ENCODE data around the gene DPF3. TPM values are rescaled to one million over a fixed set of nuclear protein-coding genes. Genes with fewer than 3 reads are reported as not detected.

The DPF3 gene
- total and polyA plus RNA-seq, 9 of the 15 experiments (the other 6 are each of a cell fraction or from before 2014, with no cell fraction given), result 0.21 to 4.9 (median 1.2) TPM

GRCh38 chr14:72826039-72826438 lies 67.9 kb downstream of the DPF3 start (continued):
- TF ChIP-seq, protein P1, sequence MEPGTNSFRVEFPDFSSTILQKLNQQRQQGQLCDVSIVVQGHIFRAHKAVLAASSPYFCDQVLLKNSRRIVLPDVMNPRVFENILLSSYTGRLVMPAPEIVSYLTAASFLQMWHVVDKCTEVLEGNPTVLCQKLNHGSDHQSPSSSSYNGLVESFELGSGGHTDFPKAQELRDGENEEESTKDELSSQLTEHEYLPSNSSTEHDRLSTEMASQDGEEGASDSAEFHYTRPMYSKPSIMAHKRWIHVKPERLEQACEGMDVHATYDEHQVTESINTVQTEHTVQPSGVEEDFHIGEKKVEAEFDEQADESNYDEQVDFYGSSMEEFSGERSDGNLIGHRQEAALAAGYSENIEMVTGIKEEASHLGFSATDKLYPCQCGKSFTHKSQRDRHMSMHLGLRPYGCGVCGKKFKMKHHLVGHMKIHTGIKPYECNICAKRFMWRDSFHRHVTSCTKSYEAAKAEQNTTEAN (CRISPR knock-in tag; IDR thresholded peaks at IDR 0.05), result no peak
- TF ChIP-seq ZFP36 (IDR thresholded peaks at IDR 0.05; ENCODE audit: low read depth, low read length, partially characterized antibody), result no peak
- no peak for TF ChIP-seq TBP (optimal IDR thresholded peaks at IDR 0.05; ENCODE audit: low read depth, low read length)
- no peak for TF ChIP-seq CHD1 (IDR thresholded peaks at IDR 0.05; ENCODE audit: low read length)
- no peak for TF ChIP-seq FOXJ3 (CRISPR knock-in tag; IDR thresholded peaks at IDR 0.05)
- TF ChIP-seq SMAD3 (CRISPR knock-in tag; conservative IDR thresholded peaks at IDR 0.05), result peak; percentile 80; the same call in 1 of the 2 replicates
- no peak for TF ChIP-seq ERF (CRISPR knock-in tag; IDR thresholded peaks at IDR 0.05)
- TF ChIP-seq, protein P2, sequence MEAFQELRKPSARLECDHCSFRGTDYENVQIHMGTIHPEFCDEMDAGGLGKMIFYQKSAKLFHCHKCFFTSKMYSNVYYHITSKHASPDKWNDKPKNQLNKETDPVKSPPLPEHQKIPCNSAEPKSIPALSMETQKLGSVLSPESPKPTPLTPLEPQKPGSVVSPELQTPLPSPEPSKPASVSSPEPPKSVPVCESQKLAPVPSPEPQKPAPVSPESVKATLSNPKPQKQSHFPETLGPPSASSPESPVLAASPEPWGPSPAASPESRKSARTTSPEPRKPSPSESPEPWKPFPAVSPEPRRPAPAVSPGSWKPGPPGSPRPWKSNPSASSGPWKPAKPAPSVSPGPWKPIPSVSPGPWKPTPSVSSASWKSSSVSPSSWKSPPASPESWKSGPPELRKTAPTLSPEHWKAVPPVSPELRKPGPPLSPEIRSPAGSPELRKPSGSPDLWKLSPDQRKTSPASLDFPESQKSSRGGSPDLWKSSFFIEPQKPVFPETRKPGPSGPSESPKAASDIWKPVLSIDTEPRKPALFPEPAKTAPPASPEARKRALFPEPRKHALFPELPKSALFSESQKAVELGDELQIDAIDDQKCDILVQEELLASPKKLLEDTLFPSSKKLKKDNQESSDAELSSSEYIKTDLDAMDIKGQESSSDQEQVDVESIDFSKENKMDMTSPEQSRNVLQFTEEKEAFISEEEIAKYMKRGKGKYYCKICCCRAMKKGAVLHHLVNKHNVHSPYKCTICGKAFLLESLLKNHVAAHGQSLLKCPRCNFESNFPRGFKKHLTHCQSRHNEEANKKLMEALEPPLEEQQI (IDR thresholded peaks at IDR 0.05), result peak; percentile 74; the same call in 1 of the 2 replicates
- TF ChIP-seq RBBP5 (IDR thresholded peaks at IDR 0.05; ENCODE audit: borderline replicate concordance, insufficient read depth, low read length, poor library complexity, severe bottlenecking), result no peak
- peak; percentile 50 to 61; a peak in 2 of 4 replicates for TF ChIP-seq FOXK2 (conservative IDR thresholded peaks at IDR 0.05 in 1 of 2, IDR thresholded peaks at IDR 0.05 in 1 of 2; ENCODE audit: low read depth in 2 of 2)
- TF ChIP-seq BRF1 (IDR thresholded peaks at IDR 0.05; ENCODE audit: borderline replicate concordance, extremely low read depth, insufficient read length), result no peak
- TF ChIP-seq NR2C2 (CRISPR knock-in tag; IDR thresholded peaks at IDR 0.05), result no peak
- TF ChIP-seq NR2C2 (tag; IDR thresholded peaks at IDR 0.05), result no peak
- no peak for TF ChIP-seq ZNF217 (CRISPR knock-in tag; IDR thresholded peaks at IDR 0.05)
- no peak for TF ChIP-seq CBFB (CRISPR knock-in tag; IDR thresholded peaks at IDR 0.05)
- no peak for TF ChIP-seq TEAD2 (tag; IDR thresholded peaks at IDR 0.05)
- no peak for TF ChIP-seq PCBP1 (IDR thresholded peaks at IDR 0.05; ENCODE audit: low read depth, low read length, poor library complexity, severe bottlenecking)
- peak; percentile 97 for TF ChIP-seq TAL1 (IDR thresholded peaks at IDR 0.05)
- peak; percentile 86 for TF ChIP-seq DMBX1 (CRISPR knock-in tag; IDR thresholded peaks at IDR 0.05; ENCODE audit: borderline replicate concordance)
- TF ChIP-seq NFATC3 (IDR thresholded peaks at IDR 0.05), result no peak
- no peak for TF ChIP-seq ZNF146 (CRISPR knock-in tag; IDR thresholded peaks at IDR 0.05; ENCODE audit: unreplicated experiment)
- no peak for TF ChIP-seq POLR2H (tag; IDR thresholded peaks at IDR 0.05; ENCODE audit: low read depth)
- TF ChIP-seq MTF1 (CRISPR knock-in tag; IDR thresholded peaks at IDR 0.05; ENCODE audit: borderline replicate concordance), result no peak
- TF ChIP-seq, protein P3, sequence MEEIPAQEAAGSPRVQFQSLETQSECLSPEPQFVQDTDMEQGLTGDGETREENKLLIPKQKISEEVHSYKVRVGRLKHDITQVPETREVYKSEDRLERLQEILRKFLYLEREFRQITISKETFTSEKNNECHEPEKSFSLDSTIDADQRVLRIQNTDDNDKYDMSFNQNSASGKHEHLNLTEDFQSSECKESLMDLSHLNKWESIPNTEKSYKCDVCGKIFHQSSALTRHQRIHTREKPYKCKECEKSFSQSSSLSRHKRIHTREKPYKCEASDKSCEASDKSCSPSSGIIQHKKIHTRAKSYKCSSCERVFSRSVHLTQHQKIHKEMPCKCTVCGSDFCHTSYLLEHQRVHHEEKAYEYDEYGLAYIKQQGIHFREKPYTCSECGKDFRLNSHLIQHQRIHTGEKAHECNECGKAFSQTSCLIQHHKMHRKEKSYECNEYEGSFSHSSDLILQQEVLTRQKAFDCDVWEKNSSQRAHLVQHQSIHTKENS (CRISPR knock-in tag; IDR thresholded peaks at IDR 0.05), result no peak
- TF ChIP-seq HDAC3 (IDR thresholded peaks at IDR 0.05; ENCODE audit: borderline replicate concordance, partially characterized antibody), result peak; percentile 97

Measured in K562 (cell line).